IMR-90 (cell line): ENCODE results near the gene PIEZO1.

ENCODE experiments used
- BHLHE40 ChIP-seq: fragments of 150-350 bp; IDR thresholded peaks from 2 replicates; pipeline ENCODE4 v1.6.1; 2016; ENCODE audit warnings: mild to moderate bottlenecking, low read depth, low read length
- CHD1 ChIP-seq: IDR thresholded peaks from 2 replicates; pipeline ENCODE4 v1.6.1; 2012; ENCODE audit warnings: low read depth, low read length, improper control_type of control experiment
- CTCF ChIP-seq: conservative IDR thresholded peaks from 2 replicates; pipeline ENCODE4 v1.5.1; 2012; ENCODE audit warnings: mild to moderate bottlenecking, low read depth, low read length, improper control_type of control experiment
- ELK1 ChIP-seq: fragments of 150-350 bp; IDR thresholded peaks from 2 replicates; pipeline ENCODE4 v1.6.1; 2016; ENCODE audit warnings: low read depth, mild to moderate bottlenecking, low read length, moderate library complexity, borderline replicate concordance
- FOS ChIP-seq: fragments of 150-350 bp; IDR thresholded peaks from 2 replicates; pipeline ENCODE4 v1.6.1; 2016; ENCODE audit warnings: low read depth, low read length
- MAFK ChIP-seq: IDR thresholded peaks from 2 replicates; pipeline ENCODE4 v1.6.1; 2012; ENCODE audit warnings: low read depth, low read length, improper control_type of control experiment
- POLR2A ChIP-seq: IDR thresholded peaks from 2 replicates; pipeline ENCODE4 v1.6.1; 2012; ENCODE audit warnings: mild to moderate bottlenecking, low read depth, low read length
- RAD21 ChIP-seq: IDR thresholded peaks from 2 replicates; pipeline ENCODE4 v1.6.1; 2012; ENCODE audit warnings: low read length, improper control_type of control experiment
- SMC3 ChIP-seq: fragments of 150-350 bp; IDR thresholded peaks from 2 replicates; pipeline ENCODE4 v1.6.1; 2016; ENCODE audit warnings: low read depth, mild to moderate bottlenecking, antibody characterized with exemption, low read length, moderate library complexity

- no peak for TF ChIP-seq BHLHE40
- no peak for TF ChIP-seq CTCF
- no peak for TF ChIP-seq SMC3
- TF ChIP-seq RAD21, result no peak
- no peak for TF ChIP-seq ELK1
- no peak for TF ChIP-seq MAFK
- no peak for TF ChIP-seq FOS
- no peak for TF ChIP-seq CHD1
- TF ChIP-seq POLR2A, result no peak
These were observed 72.5 kb downstream of the PIEZO1 start for GRCh38 chr16:88712362-88712979.
